Peyer's patch (tissue), 4 donors: Measurements from ENCODE around the gene ASPHD1. TPM values are rescaled to one million over a fixed set of nuclear protein-coding genes. Genes with fewer than 3 reads are reported as not detected.

Experiments
- DNase-seq, 3 donors: peaks; one replicate each; pipeline ENCODE4 v3.0.0-alpha.2; 2017 to 2019
- H3K27ac ChIP-seq, 4 donors: fragments of 200-600 bp; sonication (generic); one replicate each; pipeline ENCODE4 v1.5.1; 2016 to 2019
- H3K27me3 ChIP-seq, 2 donors: fragments of 200-600 bp; sonication (generic); one replicate each; pipeline ENCODE4 v1.5.1; 2019
- H3K36me3 ChIP-seq, 3 donors: fragments of 200-600 bp; sonication (generic); one replicate each; pipeline ENCODE4 v1.5.1; 2016 to 2019
- H3K4me1 ChIP-seq, 4 donors: fragments of 200-600 bp; sonication (generic); one replicate each; pipeline ENCODE4 v1.5.1; 2016 to 2019
- H3K4me3 ChIP-seq, 4 donors: fragments of 200-600 bp; sonication (generic); 1 replicate in 3 of 4; 2 replicates in 1 of 4; pipeline ENCODE4 v1.5.1; 2016 to 2019; ENCODE audit warnings: mild to moderate bottlenecking in 1 of 4
- H3K9me3 ChIP-seq, 4 donors: fragments of 200-600 bp; sonication (generic); one replicate each; pipeline ENCODE4 v1.5.1; 2016 to 2019; ENCODE audit warnings: mild to moderate bottlenecking in 1 of 4
- CTCF ChIP-seq, 6 experiments: fragments of 450-650 bp in 4 of 6; fragments of 200-600 bp in 2 of 6; sonication (generic) in 1 of 6; IDR thresholded peaks; one replicate each; pipeline ENCODE4 v1.5.1; 2017 to 2019; ENCODE audit warnings: antibody characterized with exemption in 6 of 6, mild to moderate bottlenecking in 3 of 6, moderate library complexity in 1 of 6
- POLR2A ChIP-seq, 2 donors: fragments of 450-650 bp; IDR thresholded peaks; one replicate each; pipeline ENCODE4 v1.5.1; 2017; ENCODE audit warnings: antibody characterized with exemption in 2 of 2, mild to moderate bottlenecking in 2 of 2, moderate library complexity in 2 of 2
- total RNA-seq, 4 donors: library from RNA; depleted of rRNA; stranded (reverse); fragments of >200 nt; gene quantifications; one replicate each; pipeline ENCODE4 v1.1.0, GENCODE V29; 2016

The ASPHD1 gene
- total RNA-seq = under 1 TPM in 1 of 4 donors, not detected in 3; 0.53 TPM

GRCh38 chr16:29900102-29900887 is at the start of gene ASPHD1:
ASPHD1 (plus strand) TSS chr16:29900488; CDS start chr16:29900972, 484 bp downstream.
- Histone ChIP-seq H3K27me3 (no peaks in the 10 kb centered on the region), H3K4me3 (peak within 1 kb of the TSS; percentile 55 to 85 (median 72))
- no peak for TF ChIP-seq CTCF (IDR thresholded peaks at IDR 0.05)
- no peak for TF ChIP-seq POLR2A (IDR thresholded peaks at IDR 0.05)

DNA sequence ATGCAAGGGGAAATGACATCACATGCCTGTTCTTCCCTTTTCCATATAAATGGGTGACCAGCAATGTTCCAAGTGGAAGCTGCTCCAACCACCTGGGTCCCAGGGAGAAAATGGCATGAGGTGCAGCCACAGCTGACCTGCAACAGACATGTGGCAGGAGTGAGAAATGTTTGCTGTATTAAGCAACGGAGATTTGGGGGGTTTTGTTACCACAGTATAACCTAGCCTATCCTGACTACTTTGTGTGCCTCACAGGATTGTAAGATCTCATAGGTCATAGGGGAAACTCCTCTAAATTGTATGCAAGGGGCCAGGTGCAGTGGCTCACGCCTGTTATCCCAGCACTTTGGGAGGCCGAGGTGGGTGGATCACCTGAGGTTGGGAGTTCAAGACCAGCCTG is 49.3 kb upstream of the ASPHD1 start:
- Histone ChIP-seq H3K36me3 (peaks cover 0 to 24% (median 0%) of the 10 kb centered on the region in 3 donors), H3K9me3 (no peaks in the 10 kb centered on the region), H3K27ac (no peak overlapping the region), H3K4me1 (no peaks in the 10 kb centered on the region), H3K27me3 (no peaks in the 10 kb centered on the region), H3K4me3 (no peak overlapping the region)
- no peak for DNase-seq
- TF ChIP-seq POLR2A (IDR thresholded peaks at IDR 0.05) = no peak
- no peak for TF ChIP-seq CTCF (IDR thresholded peaks at IDR 0.05)

More at GRCh38 chr16:29900102-29900887, at the start of gene ASPHD1:
- H3K9me3 ChIP-seq = no peaks in the 10 kb centered on the region
- H3K27ac ChIP-seq = peak within 1 kb of the TSS in 2 of 4 donors; percentile 63 to 71
- no peaks in the 10 kb centered on the region for H3K36me3 ChIP-seq
- peaks cover 0 to 21% (median 3%) of the 10 kb centered on the region in 4 donors for H3K4me1 ChIP-seq
- DNase-seq = peak; percentile 35 to 89 (median 56)

GRCh38 chr16:29852654-29853053 is 47.6 kb upstream of the ASPHD1 start:
- no peaks in the 10 kb centered on the region for H3K4me1 ChIP-seq
- H3K36me3 ChIP-seq = peaks cover 0 to 8% (median 0%) of the 10 kb centered on the region in 3 donors
- no peaks in the 10 kb centered on the region for H3K27me3 ChIP-seq
- H3K27ac ChIP-seq = peak overlapping the region in 2 of 4 donors; percentile 66 to 68
- no peaks in the 10 kb centered on the region for H3K9me3 ChIP-seq
- no peak for DNase-seq
- no peak overlapping the region for H3K4me3 ChIP-seq
- TF ChIP-seq POLR2A (IDR thresholded peaks at IDR 0.05) (no peak), CTCF (IDR thresholded peaks at IDR 0.05) (no peak)

- peaks cover 0 to 15% (median 0%) of the 10 kb centered on the region in 3 donors for H3K36me3 ChIP-seq
- no peaks in the 10 kb centered on the region for H3K4me1 ChIP-seq
- H3K4me3 ChIP-seq = no peak overlapping the region
- H3K9me3 ChIP-seq = no peaks in the 10 kb centered on the region
- no peaks in the 10 kb centered on the region for H3K27me3 ChIP-seq
- no peak for DNase-seq
- H3K27ac ChIP-seq = no peak overlapping the region
- TF ChIP-seq CTCF (IDR thresholded peaks at IDR 0.05) = no peak
- TF ChIP-seq POLR2A (IDR thresholded peaks at IDR 0.05) = no peak
These were observed 45.7 kb upstream of the ASPHD1 start for GRCh38 chr16:29854520-29855100.

- H3K27me3 ChIP-seq = no peaks in the 10 kb centered on the region
- DNase-seq = no peak
- peaks cover 0 to 33% (median 0%) of the 10 kb centered on the region in 3 donors for H3K36me3 ChIP-seq
- H3K4me1 ChIP-seq = peaks cover 6 to 16% (median 7%) of the 10 kb centered on the region in 4 donors
- H3K27ac ChIP-seq = no peak overlapping the region
- no peaks in the 10 kb centered on the region for H3K9me3 ChIP-seq
- no peak overlapping the region for H3K4me3 ChIP-seq
- TF ChIP-seq CTCF (IDR thresholded peaks at IDR 0.05) (no peak), POLR2A (IDR thresholded peaks at IDR 0.05) (no peak)
These were observed 43.0 kb upstream of the ASPHD1 start for GRCh38 chr16:29857133-29857760.
